Stimulated activated CD4-positive, alpha-beta T cell treated with anti-CD3 and anti-CD28 coated beads, Interleukin-4, amount 100 ng/mL, for 4 hours (primary cell): Measurements from ENCODE around the gene TMEM132C.

Source experiments
- DNase-seq, 2 experiments: peaks; one replicate each; pipeline ENCODE4 v3.0.0-alpha.2; 2020

The TMEM132C gene

GRCh38 chr12:128288896-128289295 lies 21.9 kb downstream of the TMEM132C start:
- DNase-seq, result no peak

- no peak for DNase-seq
Observed at GRCh38 chr12:128290938-128291337, 24.0 kb downstream of the TMEM132C start.

- DNase-seq, result no peak
Observed at GRCh38 chr12:128298091-128298748, 31.2 kb downstream of the TMEM132C start.

- DNase-seq, result no peak
Observed at GRCh38 chr12:128305336-128305892, 38.4 kb downstream of the TMEM132C start.

GRCh38 chr12:128307791-128308190 lies 40.8 kb downstream of the TMEM132C start:
- no peak for DNase-seq

- DNase-seq, result no peak
Observed at GRCh38 chr12:128312661-128313060, 45.7 kb downstream of the TMEM132C start.

- no peak for DNase-seq
Observed at GRCh38 chr12:128313931-128314330, 47.0 kb downstream of the TMEM132C start.

- DNase-seq, result no peak
Observed at GRCh38 chr12:128314611-128315010, 47.6 kb downstream of the TMEM132C start.

- DNase-seq, result no peak
Observed at GRCh38 chr12:128316078-128316477, 49.1 kb downstream of the TMEM132C start.

- DNase-seq, result no peak
Observed at GRCh38 chr12:128316973-128317526, 50.1 kb downstream of the TMEM132C start.

GRCh38 chr12:128318341-128318740 lies 51.4 kb downstream of the TMEM132C start:
- DNase-seq, result no peak

- no peak for DNase-seq
Observed at GRCh38 chr12:128318946-128319345, 52.0 kb downstream of the TMEM132C start.

- no peak for DNase-seq
Observed at GRCh38 chr12:128322341-128322740, 55.4 kb downstream of the TMEM132C start.

- DNase-seq, result no peak
Observed at GRCh38 chr12:128323145-128323920, 56.4 kb downstream of the TMEM132C start.

GRCh38 chr12:128325646-128326045 lies 58.7 kb downstream of the TMEM132C start:
- DNase-seq, result no peak

- no peak for DNase-seq
Observed at GRCh38 chr12:128326406-128326805, 59.4 kb downstream of the TMEM132C start.

GRCh38 chr12:128328961-128329360 lies 62.0 kb downstream of the TMEM132C start:
- no peak for DNase-seq

- no peak for DNase-seq
Observed at GRCh38 chr12:128336204-128337070, 69.5 kb downstream of the TMEM132C start.

- DNase-seq, result no peak
Observed at GRCh38 chr12:128337071-128337345, 70.0 kb downstream of the TMEM132C start.

GRCh38 chr12:128337431-128338170 lies 70.6 kb downstream of the TMEM132C start:
- no peak for DNase-seq

- DNase-seq, result no peak
Observed at GRCh38 chr12:128338386-128339125, 71.6 kb downstream of the TMEM132C start.

- DNase-seq, result no peak
Observed at GRCh38 chr12:128339126-128339520, 72.2 kb downstream of the TMEM132C start.
